HK-2 (cell line): ENCODE results near the gene WDR70.
"Not testable (repeated sequence)": the region's sequence is repeated elsewhere in the genome, so short reads cannot be mapped to it uniquely, and the experiment has no call there.

ENCODE experiments used
- DNase-seq: peaks from one replicate; pipeline ENCODE4 v3.0.0-alpha.2; 2018; ENCODE audit not compliant: unreplicated experiment

WDR70 gene

DNA sequence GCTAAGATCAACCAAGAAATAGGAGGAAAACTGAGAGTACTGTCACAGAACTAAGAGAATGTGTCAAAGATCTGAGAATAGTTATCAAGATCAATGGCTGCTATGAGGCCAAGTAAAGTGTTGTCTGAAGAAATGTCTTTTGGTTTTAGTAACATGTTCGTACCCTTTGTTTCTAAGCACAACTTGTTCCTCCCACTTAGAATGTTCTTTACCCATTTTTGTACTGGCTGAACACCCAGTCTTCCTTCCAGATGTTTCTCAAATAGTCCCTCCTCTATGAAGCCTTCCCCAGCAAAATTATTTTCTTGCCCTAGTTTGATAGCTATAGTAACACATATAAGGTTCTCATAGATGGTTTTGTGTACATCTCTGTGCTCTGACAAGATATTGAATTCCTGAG lies 191.5 kb downstream of the WDR70 start:
- no peak for DNase-seq

GRCh38 chr5:37571985-37572384 lies 192.9 kb downstream of the WDR70 start:
- no peak for DNase-seq

GRCh38 chr5:37575541-37576489 lies 196.7 kb downstream of the WDR70 start:
- DNase-seq, result no peak

DNA sequence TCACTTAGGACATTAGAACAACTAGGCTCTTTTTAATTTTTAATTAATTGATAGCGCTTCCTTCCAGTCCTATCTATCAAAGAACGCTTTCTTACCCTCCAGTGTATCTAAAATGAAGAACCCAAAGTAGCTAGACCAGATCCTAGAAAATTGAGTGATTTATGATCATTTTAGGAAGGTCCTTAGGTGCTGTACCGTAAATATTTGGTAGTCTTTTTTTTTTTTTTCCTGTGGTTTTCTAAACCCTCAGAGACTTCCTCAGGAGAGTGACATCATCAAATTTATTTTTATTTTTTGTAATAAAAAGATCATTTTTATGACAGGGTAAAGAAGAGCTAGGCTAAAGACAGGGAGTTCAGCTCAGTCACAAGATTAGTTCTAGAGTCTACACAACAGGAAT lies 197.4 kb downstream of the WDR70 start:
- no peak for DNase-seq

GRCh38 chr5:37578176-37578575 lies 199.1 kb downstream of the WDR70 start:
- no peak for DNase-seq

DNA sequence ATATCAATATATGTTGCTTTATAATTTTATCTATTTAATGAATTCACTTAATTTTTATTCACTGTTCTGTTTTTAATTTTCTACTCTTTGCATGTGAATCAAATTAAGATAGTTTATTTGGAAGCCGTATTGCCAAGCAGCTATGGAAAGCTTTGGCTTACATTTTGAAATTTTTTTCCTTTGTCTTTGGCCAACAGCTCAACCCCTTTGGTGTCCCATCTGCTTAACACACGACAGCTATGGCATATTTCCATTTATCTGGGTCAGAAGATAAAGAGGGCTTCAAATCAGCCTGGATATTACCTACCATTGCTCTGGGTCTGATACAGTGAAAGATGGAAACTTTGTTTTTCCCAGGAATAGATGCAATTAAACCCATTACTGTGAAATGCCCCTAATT lies 201.0 kb downstream of the WDR70 start:
- DNase-seq, result no peak

- no peak for DNase-seq
Observed at GRCh38 chr5:37582202-37582601, 203.1 kb downstream of the WDR70 start.

GRCh38 chr5:37593292-37593691 lies 214.2 kb downstream of the WDR70 start:
- not testable (repeated sequence) for DNase-seq

GRCh38 chr5:37594864-37595263 lies 215.7 kb downstream of the WDR70 start:
- not testable (repeated sequence) for DNase-seq

- no peak for DNase-seq
Observed at GRCh38 chr5:37598733-37599132, 219.6 kb downstream of the WDR70 start.

GRCh38 chr5:37601163-37601562 lies 222.0 kb downstream of the WDR70 start:
- no peak for DNase-seq

DNA sequence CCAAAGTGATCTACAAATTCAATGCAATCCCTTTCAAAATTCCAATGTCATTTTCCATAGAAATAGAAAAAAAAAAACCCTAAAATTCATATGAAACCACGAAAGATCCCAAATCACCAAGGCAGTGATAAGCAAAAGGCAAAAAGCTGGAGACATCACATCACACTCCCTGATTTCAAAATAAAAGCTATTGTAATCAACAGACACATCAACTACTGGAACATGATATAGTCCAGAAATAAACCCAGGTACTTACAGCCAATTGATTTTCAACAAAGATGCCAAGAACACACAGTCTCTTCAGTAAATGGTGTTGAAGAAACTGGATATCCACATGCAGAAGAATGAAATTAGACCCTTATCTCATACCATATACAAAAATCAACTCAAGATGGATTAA lies 224.0 kb downstream of the WDR70 start:
- no peak for DNase-seq

GRCh38 chr5:37604290-37604689 lies 225.2 kb downstream of the WDR70 start:
- no peak for DNase-seq

GRCh38 chr5:37606148-37606547 lies 227.0 kb downstream of the WDR70 start:
- no peak for DNase-seq

DNA sequence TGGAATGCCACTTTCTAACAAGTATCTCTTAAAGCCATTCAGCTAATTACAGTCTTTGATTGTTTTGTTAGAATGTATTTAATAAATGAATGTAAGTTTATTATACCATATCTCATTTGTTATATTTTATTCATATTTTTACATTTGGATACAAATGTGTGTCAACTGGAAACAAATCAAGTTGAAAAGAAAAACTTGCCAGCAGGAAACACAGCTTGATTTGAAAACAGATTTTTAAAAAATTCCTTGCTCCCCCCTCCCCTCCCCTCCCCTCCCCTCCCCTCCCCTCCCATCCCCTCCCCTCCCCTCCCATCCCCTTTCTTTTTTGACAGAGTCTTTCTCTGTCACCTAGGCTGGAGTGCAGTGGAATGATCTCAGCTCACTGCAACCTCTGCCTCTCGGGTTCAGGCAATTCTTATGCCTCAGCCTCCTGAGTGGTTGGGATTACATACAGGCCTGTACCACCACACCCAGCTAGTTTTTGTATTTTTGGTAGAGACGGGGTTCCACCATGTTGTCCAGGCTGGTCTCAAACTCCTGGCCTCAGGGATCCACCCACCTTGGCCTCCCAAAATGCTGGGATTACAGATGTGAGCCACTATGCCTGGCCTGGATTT lies 227.6 kb downstream of the WDR70 start:
- no peak for DNase-seq

DNA sequence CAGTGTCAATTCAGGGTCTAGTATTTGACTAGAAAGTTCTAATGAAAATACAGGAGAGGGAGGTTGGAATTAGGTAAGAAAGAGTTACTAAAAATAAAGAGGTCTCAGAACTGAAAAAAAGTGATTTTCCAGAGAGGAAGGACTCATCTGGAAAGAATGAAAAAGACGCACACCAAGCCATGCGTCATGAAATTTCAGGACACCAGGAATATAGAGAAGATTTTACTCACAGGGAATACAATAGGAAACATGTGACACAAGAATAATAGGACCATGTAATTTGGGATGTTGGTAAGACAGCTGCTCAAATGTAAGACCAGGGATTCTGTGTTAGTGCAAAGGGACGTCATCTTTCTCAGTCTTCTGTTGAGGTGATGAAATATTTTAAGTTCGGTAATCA lies 236.1 kb downstream of the WDR70 start:
- no peak for DNase-seq

- DNase-seq, result no peak
Observed at GRCh38 chr5:37619353-37619752, 240.2 kb downstream of the WDR70 start.

DNA sequence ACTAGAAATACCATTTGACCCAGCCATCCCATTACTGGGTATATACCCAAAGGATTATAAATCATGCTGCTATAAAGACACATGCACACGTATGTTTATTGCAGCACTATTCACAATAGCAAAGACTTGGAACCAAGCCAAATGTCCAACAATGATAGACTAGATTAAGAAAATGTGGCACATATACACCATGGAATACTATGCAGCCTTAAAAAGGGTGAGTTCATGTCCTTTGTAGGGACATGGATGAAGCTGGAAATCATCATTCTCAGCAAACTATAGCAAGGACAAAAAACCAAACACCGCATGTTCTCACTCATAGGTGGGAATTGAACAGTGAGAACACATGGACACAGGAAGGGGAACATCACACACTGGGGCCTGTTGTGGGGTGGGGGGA lies 243.2 kb downstream of the WDR70 start:
- DNase-seq, result not testable (repeated sequence)

DNA sequence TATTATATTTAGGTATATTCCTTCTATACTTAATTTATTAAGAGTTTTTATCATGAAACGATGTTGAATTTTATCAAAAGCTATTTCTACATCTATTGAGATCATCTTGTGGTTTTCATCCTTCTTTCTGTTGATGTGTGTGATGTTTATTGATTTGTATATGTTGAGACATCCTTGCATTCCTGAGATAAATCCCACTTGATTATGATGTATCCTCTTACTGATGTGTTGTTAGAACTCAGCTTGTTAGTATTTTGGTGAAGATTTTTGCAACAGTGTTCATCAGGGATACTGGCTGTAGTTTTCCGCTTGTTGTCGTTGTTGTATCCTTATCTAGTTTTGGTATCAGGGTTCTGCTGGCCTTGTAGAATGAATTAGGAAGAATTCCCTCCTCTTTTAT lies 247.1 kb downstream of the WDR70 start:
- DNase-seq, result no peak

DNA sequence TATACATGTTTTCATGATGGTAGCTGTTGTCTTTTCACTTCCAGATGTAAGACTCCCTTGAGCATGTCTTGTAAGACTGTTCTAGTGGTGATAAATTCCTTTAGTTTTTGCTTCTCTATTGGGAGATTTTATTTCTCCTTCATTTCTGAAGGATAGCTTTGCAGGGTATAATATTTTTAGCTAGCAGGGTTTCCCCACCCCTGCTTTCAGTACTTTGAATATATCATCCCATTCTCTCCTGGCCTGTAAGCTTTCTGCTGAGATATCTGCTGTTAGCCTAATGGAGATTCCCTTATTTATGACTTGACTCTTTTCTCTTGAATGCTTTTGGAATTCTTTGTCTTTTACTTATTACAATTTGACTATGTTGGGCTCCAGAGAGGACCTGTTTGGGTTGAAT lies 249.8 kb downstream of the WDR70 start:
- DNase-seq, result no peak

- DNase-seq, result no peak
Observed at GRCh38 chr5:37631939-37632338, 252.8 kb downstream of the WDR70 start.

DNA sequence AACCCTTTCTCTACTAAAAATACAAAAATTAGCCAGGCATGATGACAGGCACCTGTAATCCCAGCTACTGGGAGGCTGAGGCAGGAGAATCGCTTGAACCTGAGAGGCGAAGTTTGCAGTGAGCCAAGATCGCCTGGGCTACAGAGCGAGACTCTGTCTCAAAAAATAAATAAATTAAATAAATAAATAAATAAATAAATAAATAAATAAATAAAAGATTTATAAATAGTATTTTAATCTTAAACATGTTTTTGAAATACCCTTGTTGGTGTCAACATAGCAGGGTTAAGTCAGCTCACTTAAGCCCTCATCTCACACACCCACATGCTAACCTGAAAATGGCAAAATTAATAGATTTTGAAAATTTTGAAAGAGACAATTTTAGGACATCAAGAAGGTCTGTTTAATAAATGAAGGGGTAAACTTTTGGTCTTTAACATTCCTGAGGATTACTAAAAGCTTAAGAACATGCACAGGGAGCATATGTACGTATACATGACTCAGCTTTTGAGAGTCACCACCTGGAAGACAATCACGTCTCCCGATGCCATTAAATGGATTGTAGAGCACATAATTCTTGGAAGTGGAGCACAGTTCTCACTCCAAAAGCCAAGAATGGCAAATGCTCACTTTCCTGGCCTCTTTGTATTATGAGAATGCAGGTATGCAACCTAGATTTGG lies 258.2 kb downstream of the WDR70 start:
- no peak for DNase-seq

- no peak for DNase-seq
Observed at GRCh38 chr5:37638897-37639296, 259.8 kb downstream of the WDR70 start.
